H1 (cell line): ENCODE measurements around the gene SRPK3. TPM values are rescaled to one million over a fixed set of nuclear protein-coding genes. Genes with fewer than 3 reads are reported as not detected.

Experiments
- CTCF ChIA-PET: fragments of 300-600 bp; sonication (Branson Sonifier 250); formaldehyde crosslinking; loops from one replicate; lab custom pipeline; 2021; ENCODE audit not compliant: partially characterized antibody; lab: Charles Lee
- POLR2A ChIA-PET: fragments of 300-600 bp; sonication (Branson Sonifier 250); formaldehyde crosslinking; loops from one replicate; lab custom pipeline; 2021; ENCODE audit warnings: inconsistent platforms; ENCODE audit not compliant: partially characterized antibody; lab: Charles Lee
- DNase-seq, 2 experiments: peaks; one replicate each; pipeline versions ENCODE4 v3.0.0 to v3.0.0-alpha.2; 2010 to 2022; ENCODE audit warnings: low spot score in 2 of 2, low read depth in 1 of 2, mixed read lengths in 1 of 2
- FAIRE-seq: peaks from 2 replicates; lab custom pipeline; 2011; peaks lifted over from hg19 to GRCh38; lab: Jason Lieb, UNC
- H2AFZ ChIP-seq: 2 replicates; pipeline ENCODE4 v1.8.1; 2012; ENCODE audit warnings: low read length, inconsistent platforms
- H2AK5ac ChIP-seq: 2 replicates; pipeline ENCODE4 v1.6.1; 2013; ENCODE audit warnings: low read depth, low read length
- H2BK120ac ChIP-seq: replicated peaks from 2 replicates; pipeline ENCODE3; 2013; ENCODE audit warnings: low read depth, low read length, inconsistent platforms
- H2BK12ac ChIP-seq: 2 replicates; pipeline ENCODE4 v1.6.1; 2013; ENCODE audit warnings: low read depth, low read length
- H2BK15ac ChIP-seq: 2 replicates; pipeline ENCODE4 v1.6.1; 2013; ENCODE audit warnings: low read length
- H2BK20ac ChIP-seq: 2 replicates; pipeline ENCODE4 v1.6.1; 2013; ENCODE audit warnings: low read length
- H2BK5ac ChIP-seq: 2 replicates; pipeline ENCODE4 v1.6.1; 2013; ENCODE audit warnings: low read depth, low read length
- H3K14ac ChIP-seq: 2 replicates; pipeline ENCODE4 v1.6.1; 2013; ENCODE audit warnings: inconsistent platforms; ENCODE audit not compliant: insufficient read length
- H3K18ac ChIP-seq: 2 replicates; pipeline ENCODE4 v1.6.1; 2013; ENCODE audit warnings: low read length; ENCODE audit errors: extremely low read depth
- H3K23ac ChIP-seq: 2 replicates; pipeline ENCODE4 v1.6.1; 2013; ENCODE audit warnings: inconsistent platforms; ENCODE audit not compliant: insufficient read length
- H3K23me2 ChIP-seq: 2 replicates; pipeline ENCODE4 v1.6.1; 2013; ENCODE audit warnings: low read depth, low read length
- H3K27ac ChIP-seq: 2 replicates; pipeline ENCODE4 v1.6.1; 2011; ENCODE audit warnings: low read depth, low read length, inconsistent platforms
- H3K27me3 ChIP-seq, 4 experiments: replicated peaks in 1 of 4; 1 replicate in 1 of 4; 2 replicates in 3 of 4; pipeline versions ENCODE4 v1.6.1 to v1.8.1; 2011 to 2013; ENCODE audit warnings: low read length in 3 of 4, mild to moderate bottlenecking in 3 of 4, inconsistent platforms in 2 of 4, mixed read lengths in 2 of 4, moderate library complexity in 1 of 4; ENCODE audit not compliant: control insufficient read depth in 3 of 4, insufficient read depth in 3 of 4; ENCODE audit errors: extremely low read depth in 1 of 4
- H3K36me3 ChIP-seq, 4 experiments: 2 replicates each; pipeline versions ENCODE4 v1.6.1 to v1.8.1; 2011 to 2013; ENCODE audit warnings: mild to moderate bottlenecking in 4 of 4, low read length in 3 of 4, moderate library complexity in 2 of 4, control low read depth in 1 of 4, inconsistent platforms in 1 of 4; ENCODE audit not compliant: insufficient read depth in 4 of 4, control insufficient read depth in 2 of 4
- H3K4ac ChIP-seq: replicated peaks from 2 replicates; pipeline ENCODE3; 2013; ENCODE audit warnings: low read length, low read depth, mixed read lengths, inconsistent platforms; ENCODE audit not compliant: insufficient read length
- H3K4me1 ChIP-seq, 4 experiments: replicated peaks in 1 of 4; 1 replicate in 1 of 4; 2 replicates in 3 of 4; pipeline versions ENCODE4 v1.6.1 to v1.8.1; 2011 to 2013; ENCODE audit warnings: low read length in 3 of 4, inconsistent platforms in 2 of 4, mixed read lengths in 1 of 4; ENCODE audit not compliant: insufficient read depth in 4 of 4, control insufficient read depth in 3 of 4
- H3K4me2 ChIP-seq, 2 experiments: 2 replicates each; pipeline versions ENCODE4 v1.6.1 to v1.8.1; 2011 to 2013; ENCODE audit warnings: low read depth in 2 of 2, low read length in 2 of 2, control low read depth in 1 of 2, inconsistent platforms in 1 of 2, mild to moderate bottlenecking in 1 of 2; ENCODE audit not compliant: insufficient read depth in 1 of 2
- H3K4me3 ChIP-seq, 4 experiments: fragments of 200-600, 300-600 bp in 1 of 4; sonication (generic), shearing (Covaris generic), sonication (Bioruptor Twin) in 1 of 4; 2 replicates each; pipeline versions ENCODE4 v1.5.1 to v1.8.1; 2011 to 2016; ENCODE audit warnings: low read length in 4 of 4, low read depth in 3 of 4, control low read depth in 2 of 4, inconsistent platforms in 2 of 4, mild to moderate bottlenecking in 2 of 4, mixed read lengths in 1 of 4, moderate library complexity in 1 of 4; ENCODE audit not compliant: insufficient read depth in 2 of 4; ENCODE audit errors: extremely low read depth in 1 of 4
- H3K56ac ChIP-seq: replicated peaks from 2 replicates; pipeline ENCODE3; 2013; ENCODE audit warnings: low read depth, mild to moderate bottlenecking, mixed read lengths, low read length, inconsistent platforms; ENCODE audit not compliant: insufficient read length
- H3K79me1 ChIP-seq: 2 replicates; pipeline ENCODE4 v1.6.1; 2013; ENCODE audit warnings: low read depth, low read length, control low read depth
- H3K79me2 ChIP-seq, 2 experiments: 2 replicates each; pipeline versions ENCODE4 v1.6.1 to v1.8.1; 2012 to 2013; ENCODE audit warnings: low read length in 2 of 2, mild to moderate bottlenecking in 2 of 2, inconsistent platforms in 1 of 2; ENCODE audit not compliant: insufficient read depth in 2 of 2, control insufficient read depth in 1 of 2
- H3K9ac ChIP-seq, 4 experiments: replicated peaks in 1 of 4; 1 replicate in 1 of 4; 2 replicates in 3 of 4; pipeline versions ENCODE4 v1.6.1 to v1.8.1; 2011 to 2013; ENCODE audit warnings: low read depth in 3 of 4, low read length in 3 of 4, control low read depth in 2 of 4, mild to moderate bottlenecking in 2 of 4, moderate library complexity in 2 of 4, inconsistent platforms in 1 of 4; ENCODE audit errors: extremely low read depth in 1 of 4
- H3K9me3 ChIP-seq, 2 experiments: 2 replicates each; pipeline versions ENCODE4 v1.6.1 to v1.8.1; 2012 to 2013; ENCODE audit warnings: mild to moderate bottlenecking in 2 of 2, moderate library complexity in 2 of 2, control low read depth in 1 of 2, inconsistent platforms in 1 of 2, low read depth in 1 of 2, low read length in 1 of 2, mixed read lengths in 1 of 2; ENCODE audit not compliant: insufficient read depth in 2 of 2
- H4K20me1 ChIP-seq, 2 experiments: replicated peaks in 1 of 2; 2 replicates each; pipeline versions ENCODE3 to v1.8.1; 2011 to 2013; ENCODE audit warnings: inconsistent platforms in 2 of 2, low read length in 2 of 2, mild to moderate bottlenecking in 1 of 2; ENCODE audit not compliant: insufficient read depth in 2 of 2, control insufficient read depth in 1 of 2
- H4K5ac ChIP-seq: 2 replicates; pipeline ENCODE4 v1.6.1; 2013; ENCODE audit warnings: low read length, low read depth, mixed read lengths, inconsistent platforms; ENCODE audit not compliant: insufficient read length
- H4K8ac ChIP-seq: 2 replicates; pipeline ENCODE4 v1.8.0; 2013; ENCODE audit warnings: mild to moderate bottlenecking, moderate library complexity, low read length, inconsistent platforms; ENCODE audit not compliant: insufficient read depth; ENCODE audit errors: extremely low read depth
- H4K91ac ChIP-seq: replicated peaks from 2 replicates; pipeline ENCODE3; 2013; ENCODE audit warnings: low read length, mixed read lengths, inconsistent platforms; ENCODE audit not compliant: insufficient read length
- KDM4A ChIP-seq: IDR thresholded peaks from one replicate; pipeline ENCODE4 v1.7.1; 2012; ENCODE audit warnings: low read depth, mild to moderate bottlenecking, moderate library complexity, low read length, inconsistent platforms; ENCODE audit not compliant: severe bottlenecking
- NRF1 ChIP-seq: IDR thresholded peaks from 2 replicates; pipeline ENCODE4 v1.6.1; 2011; ENCODE audit warnings: mild to moderate bottlenecking, low read depth, low read length, improper control_type of control experiment
- RNF2 ChIP-seq: fragments of 200-900, 300-1000 bp; sonication (generic); IDR thresholded peaks from 2 replicates; pipeline ENCODE4 v1.7.1; 2016; ENCODE audit warnings: borderline replicate concordance, low read depth, mild to moderate bottlenecking, antibody characterized with exemption, low read length; ENCODE audit not compliant: poor library complexity, severe bottlenecking; ENCODE audit errors: missing control alignments
- SRF ChIP-seq: IDR thresholded peaks from 2 replicates; pipeline ENCODE4 v1.6.1; 2011; ENCODE audit warnings: mild to moderate bottlenecking, low read depth, low read length, moderate library complexity
- TAF7 ChIP-seq: optimal IDR thresholded peaks from 2 replicates; pipeline ENCODE3; 2011; ENCODE audit warnings: low read depth, mild to moderate bottlenecking, inconsistent platforms, low read length, moderate library complexity, borderline replicate concordance
- TCF12 ChIP-seq: IDR thresholded peaks from 2 replicates; pipeline ENCODE4 v1.6.1; 2011; ENCODE audit warnings: low read depth, mild to moderate bottlenecking, low read length
- WGBS, 2 experiments: shearing (Covaris generic) in 1 of 2; methylation state at CpG; one replicate each; pipeline versions ENCODE4 v1.1.6 to v1.1.7; 2013 to 2015; ENCODE audit warnings: low lambda C conversion rate in 2 of 2, mixed read lengths in 2 of 2, inconsistent platforms in 1 of 2, low coverage in 1 of 2, missing lambda C conversion rate in 1 of 2; ENCODE audit not compliant: insufficient replicate concordance in 2 of 2, insufficient coverage in 1 of 2, insufficient read length in 1 of 2; ENCODE audit errors: extremely low coverage in 1 of 2, missing lambda C conversion rate in 1 of 2; 5-methylcytosine and 5-hydroxymethylcytosine counted together
- polyA plus RNA-seq, 7 experiments: library from polyadenylated mRNA; depleted of rRNA in 3 of 7; stranded (reverse) in 5 of 7; unstranded in 2 of 7; fragments of >200 nt in 5 of 7; fragments of 200-250 nt in 2 of 7; gene quantifications; 1 replicate in 5 of 7; 2 replicates in 1 of 7; 4 replicates in 1 of 7; pipeline versions ENCODE4 v1.2.1 to v1.2.3, GENCODE V29; 2011 to 2013; ENCODE audit warnings: missing spikeins in 2 of 7, mixed read lengths in 2 of 7
- total RNA-seq: library from RNA; stranded (reverse); fragmentation: NEBNext Ultra II Directional; extraction: Animal tissue kit (Norgen Biotek cat#: 25700); gene quantifications from 2 replicates; pipeline ENCODE4 v1.2.1, GENCODE V29; 2021

The SRPK3 gene
- total and polyA plus RNA-seq, 2 of the 8 experiments (the other 6 are each of a cell fraction or from before 2014, with no cell fraction given), result not detected

DNA sequence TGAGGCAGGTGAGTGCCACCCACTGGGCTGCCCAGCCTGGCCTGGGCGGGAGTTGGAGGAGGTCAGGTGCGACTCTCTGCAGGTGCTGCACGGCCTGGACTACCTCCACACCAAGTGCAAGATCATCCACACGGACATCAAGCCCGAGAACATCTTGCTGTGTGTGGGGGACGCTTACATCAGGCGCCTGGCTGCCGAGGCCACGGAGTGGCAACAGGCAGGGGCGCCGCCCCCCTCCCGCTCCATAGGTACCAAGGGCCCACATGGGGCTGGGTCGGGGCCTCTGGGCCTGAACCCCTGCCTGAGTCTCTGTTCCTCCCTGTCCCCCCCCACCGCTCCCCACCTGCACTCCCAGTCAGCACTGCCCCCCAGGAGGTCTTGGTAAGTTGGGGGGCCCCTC is 2.0 kb downstream of the SRPK3 start:
- no peak overlapping the region for H2BK5ac ChIP-seq
- no peak overlapping the region for H3K4me3 ChIP-seq
- H4K20me1 ChIP-seq, result peaks cover 0 to 2% of the 10 kb centered on the region in 2 experiments
- H3K36me3 ChIP-seq, result peaks cover 0 to 5% (median 0%) of the 10 kb centered on the region in 4 experiments; a peak in 2 of 8 replicates
- no peak overlapping the region for H3K27ac ChIP-seq
- no peak overlapping the region for H4K5ac ChIP-seq
- no peak overlapping the region for H3K18ac ChIP-seq
- H3K4me1 ChIP-seq, result no peaks in the 10 kb centered on the region
- no peaks in the 10 kb centered on the region for H3K79me1 ChIP-seq
- H3K4me2 ChIP-seq, result no peak overlapping the region
- H3K4ac ChIP-seq, result no peak overlapping the region
- H3K14ac ChIP-seq, result no peak overlapping the region
- ChIA-PET CTCF (interaction anchor here (0.6 to 2.8 kb wide), 7 partner anchors 9 to 109 kb away, joined by 3 to 14 read pairs (median 3); no protein-coding TSS in a partner anchor), POLR2A (interaction anchor here (1.0 to 1.7 kb wide), 4 partner anchors 9 to 124 kb away, joined by 3 to 10 read pairs (median 4); partner anchors contain the start of genes IDH3G and SSR4)
- H4K91ac ChIP-seq, result no peak overlapping the region
- no peak overlapping the region for H3K9ac ChIP-seq
- WGBS, 2 experiments, result 100% methylated on average over 1 of the region's 14 CpGs; no CpG with 5 or more reads in 1 of the 2 experiments
- H3K27me3 ChIP-seq, result no peaks in the 10 kb centered on the region
- H4K8ac ChIP-seq, result no peak overlapping the region
- no peak overlapping the region for H2BK120ac ChIP-seq
- no peak overlapping the region for H2AFZ ChIP-seq
- H2AK5ac ChIP-seq, result no peak overlapping the region
- H2BK15ac ChIP-seq, result no peak overlapping the region
- H2BK12ac ChIP-seq, result no peak overlapping the region
- H3K79me2 ChIP-seq, result no peaks in the 10 kb centered on the region
- H3K56ac ChIP-seq, result no peak overlapping the region
- H3K23ac ChIP-seq, result no peak overlapping the region
- H3K9me3 ChIP-seq, result no peaks in the 10 kb centered on the region
- DNase-seq (no peak), FAIRE-seq (no peak)
- H2BK20ac ChIP-seq, result no peak overlapping the region
- H3K23me2 ChIP-seq, result no peaks in the 10 kb centered on the region
- no peak for TF ChIP-seq KDM4A
- no peak for TF ChIP-seq SRF
- no peak for TF ChIP-seq NRF1
- TF ChIP-seq TCF12, result no peak
- TF ChIP-seq RNF2, result no peak
- TF ChIP-seq TAF7, result no peak
